AG04449 (cell line): ENCODE results near the gene ABCA7.
A peak's percentile ranks its signal among the peaks of the same experiment; 100 is the strongest.
"Not testable (repeated sequence)": the region's sequence is repeated elsewhere in the genome, so short reads cannot be mapped to it uniquely, and the experiment has no call there.

Experiments
- CTCF ChIA-PET: fragments of 350-600 bp; formaldehyde crosslinking; extraction: SDS; loops from one replicate; lab custom pipeline; 2021; ENCODE audit warnings: antibody characterized with exemption; lab: Yijun Ruan, JAX
- POLR2A ChIA-PET: fragments of 400-600, 350-600 bp; formaldehyde crosslinking; extraction: SDS; loops from one replicate; lab custom pipeline; 2020; ENCODE audit warnings: antibody characterized with exemption, inconsistent platforms; lab: Yijun Ruan, JAX
- DNase-seq: peaks from one replicate; pipeline ENCODE4 v3.0.0-alpha.2; 2010; ENCODE audit warnings: low read depth, low spot score
- H3K4me3 ChIP-seq: 2 replicates; pipeline ENCODE4 v1.5.1; 2011; ENCODE audit warnings: low read depth, mild to moderate bottlenecking, control low read depth, low read length
- CTCF ChIP-seq: IDR thresholded peaks from one replicate; pipeline ENCODE4 v1.5.1; 2011; ENCODE audit warnings: mild to moderate bottlenecking, moderate library complexity, low read length, control low read depth, inconsistent platforms; ENCODE audit not compliant: insufficient read depth; ENCODE audit errors: missing control alignments

ABCA7 gene

GRCh38 chr19:1113030-1113985 is 73.4 kb downstream of the ABCA7 start:
- peak; percentile 47 for DNase-seq
- POLR2A ChIA-PET, result interaction anchor here (0.6 to 2.3 kb wide), 7 partner anchors 10 to 156 kb away, joined by 3 to 15 read pairs (median 5); partner anchors contain the start of genes CIRBP and GPX4

DNA sequence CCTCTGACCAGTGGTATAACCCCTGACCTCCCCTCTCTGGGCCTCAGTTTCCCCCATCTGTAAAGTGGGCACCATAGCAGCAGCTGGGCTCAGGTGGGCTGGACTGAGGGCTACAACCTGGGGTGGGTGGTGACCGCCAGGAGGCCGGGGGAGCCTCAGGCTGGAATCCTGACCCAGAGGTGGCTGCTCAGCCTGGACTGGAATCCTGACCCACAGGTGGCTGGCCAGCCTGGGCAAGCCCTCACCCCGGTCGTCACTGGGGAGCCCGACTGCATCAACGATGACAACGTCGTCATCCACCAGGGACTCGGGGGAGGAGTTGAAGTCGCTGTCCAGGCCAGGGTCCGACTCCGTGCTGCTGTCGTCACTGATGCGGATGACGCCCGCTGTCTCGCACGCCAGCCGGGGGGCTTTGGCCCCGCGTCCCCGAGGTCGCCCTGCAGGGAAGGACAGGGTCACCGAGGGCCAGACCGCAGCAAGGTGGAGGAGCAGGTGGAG is 74.1 kb downstream of the ABCA7 start:
- POLR2A ChIA-PET, result interaction anchor here (0.6 to 2.3 kb wide), 6 partner anchors 11 to 155 kb away, joined by 3 to 15 read pairs (median 5); partner anchors contain the start of genes CIRBP and GPX4
- no peak for DNase-seq
- CTCF ChIA-PET, result interaction anchor here (0.7 to 6.0 kb wide), 27 partner anchors 8 to 130 kb away, joined by 3 to 97 read pairs (median 7); partner anchors contain the start of genes ATP5F1D and GPX4
- TF ChIP-seq CTCF, result no peak
- H3K4me3 ChIP-seq, result no peak overlapping the region

More at GRCh38 chr19:1113030-1113985, 73.4 kb downstream of the ABCA7 start:
- H3K4me3 ChIP-seq, result no peak overlapping the region
- peak; percentile 95 for TF ChIP-seq CTCF
- CTCF ChIA-PET, result interaction anchor here (0.7 to 6.0 kb wide), 32 partner anchors 9 to 130 kb away, joined by 3 to 97 read pairs (median 6); partner anchors contain the start of genes ATP5F1D and GPX4

- DNase-seq, POLR2A ChIA-PET, H3K4me3 ChIP-seq: not testable (repeated sequence)
- CTCF ChIA-PET, result interaction anchor here (1.1 to 6.0 kb wide), 4 partner anchors 10 to 85 kb away, joined by 3 to 97 read pairs (median 34); no protein-coding TSS in a partner anchor
Observed at GRCh38 chr19:1114728-1115127, 74.8 kb downstream of the ABCA7 start.
